HG03175 (cell line): ENCODE measurements around the gene CAP2.

Experiments
- ATAC-seq: cut with Tn5 transposase; IDR thresholded peaks from one replicate; pipeline ENCODE4 v1.9.1; 2021; ENCODE audit warnings: mild to moderate bottlenecking, moderate library complexity; ENCODE audit not compliant: unreplicated experiment

CAP2 gene

GRCh38 chr6:17392978-17393891, at the start of gene CAP2:
Gene CAP2, plus strand, starts transcription at chr6:17393595. Its CDS starts 27,961 bp downstream, at chr6:17421556.
- ATAC-seq, result no peak

GRCh38 chr6:17347012-17347411, 46.4 kb upstream of the CAP2 start:
- no peak for ATAC-seq

- ATAC-seq, result no peak
Observed at GRCh38 chr6:17349427-17349826, 44.0 kb upstream of the CAP2 start.

- ATAC-seq, result no peak
Observed at GRCh38 chr6:17352302-17352701, 41.1 kb upstream of the CAP2 start.

GRCh38 chr6:17353440-17354175, 39.8 kb upstream of the CAP2 start:
- ATAC-seq, result no peak

GRCh38 chr6:17354700-17355403, 38.5 kb upstream of the CAP2 start:
- no peak for ATAC-seq

GRCh38 chr6:17355404-17355774, 38.0 kb upstream of the CAP2 start:
- ATAC-seq, result no peak

GRCh38 chr6:17358515-17358914, 34.9 kb upstream of the CAP2 start:
- ATAC-seq, result no peak

- ATAC-seq, result no peak
Observed at GRCh38 chr6:17360564-17360963, 32.8 kb upstream of the CAP2 start.

GRCh38 chr6:17361013-17361412, 32.4 kb upstream of the CAP2 start:
- ATAC-seq, result no peak

- ATAC-seq, result no peak
Observed at GRCh38 chr6:17365961-17366360, 27.4 kb upstream of the CAP2 start.

- no peak for ATAC-seq
Observed at GRCh38 chr6:17367868-17368267, 25.5 kb upstream of the CAP2 start.

GRCh38 chr6:17381424-17382147, 11.8 kb upstream of the CAP2 start:
- ATAC-seq, result no peak

- ATAC-seq, result no peak
Observed at GRCh38 chr6:17385660-17386059, 7.7 kb upstream of the CAP2 start.

- no peak for ATAC-seq
Observed at GRCh38 chr6:17388365-17388764, 5.0 kb upstream of the CAP2 start.

GRCh38 chr6:17389274-17389847, 4.0 kb upstream of the CAP2 start:
- ATAC-seq, result no peak

GRCh38 chr6:17390276-17390675, 3.1 kb upstream of the CAP2 start:
- no peak for ATAC-seq

GRCh38 chr6:17391976-17392375, 1.4 kb upstream of the CAP2 start:
- ATAC-seq, result no peak

GRCh38 chr6:17393892-17394631, 667 bp downstream of the CAP2 start:
- ATAC-seq, result no peak

- no peak for ATAC-seq
Observed at GRCh38 chr6:17395112-17395511, 1.7 kb downstream of the CAP2 start.
